GM12891 (cell line): Measurements from ENCODE around the gene INO80E.
A peak's percentile ranks its signal among the peaks of the same experiment; 100 is the strongest.

ENCODE experiments used
- DNase-seq: peaks from one replicate; pipeline ENCODE4 v3.0.0; 2011; ENCODE audit warnings: low spot score; ENCODE audit not compliant: insufficient read length
- FAIRE-seq: peaks from 2 replicates; lab custom pipeline; 2011; peaks lifted over from hg19 to GRCh38; lab: Jason Lieb, UNC
- PAX5 ChIP-seq: IDR thresholded peaks from 2 replicates; pipeline ENCODE4 v1.6.1; 2011; ENCODE audit warnings: low read length, moderate library complexity, mild to moderate bottlenecking; ENCODE audit not compliant: insufficient read depth, severe bottlenecking
- POLR2A ChIP-seq: IDR thresholded peaks from 2 replicates; pipeline ENCODE4 v1.6.1; 2011; ENCODE audit warnings: low read depth, low read length, control low read depth
- POLR2AphosphoS5 ChIP-seq: IDR thresholded peaks from 2 replicates; pipeline ENCODE4 v1.6.1; 2011; ENCODE audit warnings: low read depth, low read length, control low read depth
- POU2F2 ChIP-seq: IDR thresholded peaks from 2 replicates; pipeline ENCODE4 v1.6.1; 2011; ENCODE audit warnings: low read depth, mild to moderate bottlenecking, control low read depth, low read length, moderate library complexity
- SPI1 ChIP-seq: IDR thresholded peaks from 2 replicates; pipeline ENCODE4 v1.6.1; 2011; ENCODE audit warnings: low read depth, low read length, control low read depth
- TAF1 ChIP-seq: IDR thresholded peaks from 2 replicates; pipeline ENCODE4 v1.6.1; 2011; ENCODE audit warnings: low read depth, low read length, control low read depth

Gene INO80E

GRCh38 chr16:29961479-29962343, 34.3 kb upstream of the INO80E start, which contains the start of gene TMEM219:
Gene TMEM219, plus strand, starts transcription at chr16:29962079. Its CDS starts 1,065 bp downstream, at chr16:29963144.
- FAIRE-seq, result peak; percentile 96
- DNase-seq, result peak; percentile 98
- TF ChIP-seq POLR2AphosphoS5 (peak; percentile 48; the same call in 1 of the 2 replicates), TAF1 (peak; percentile 74; the same call in 1 of the 2 replicates), POLR2A (peak; percentile 54; the same call in 1 of the 2 replicates), SPI1 (no peak)

- no peak for TF ChIP-seq SPI1
- no peak for TF ChIP-seq POU2F2
- no peak for TF ChIP-seq PAX5
- no peak for TF ChIP-seq POLR2A
- TF ChIP-seq POLR2AphosphoS5, result no peak
- no peak for TF ChIP-seq TAF1
- DNase-seq, result no peak
- FAIRE-seq, result no peak
Observed at GRCh38 chr16:29962344-29962994, 33.6 kb upstream of the INO80E start.

GRCh38 chr16:29963021-29963743, 32.9 kb upstream of the INO80E start:
- TF ChIP-seq PAX5, result no peak
- no peak for TF ChIP-seq SPI1
- no peak for TF ChIP-seq POU2F2
- TF ChIP-seq POLR2A, result no peak
- TF ChIP-seq TAF1, result no peak
- TF ChIP-seq POLR2AphosphoS5, result no peak
- DNase-seq (no peak), FAIRE-seq (no peak)

- no peak for FAIRE-seq
- TF ChIP-seq PAX5, result no peak
- no peak for TF ChIP-seq POLR2AphosphoS5
- no peak for TF ChIP-seq POLR2A
- no peak for TF ChIP-seq TAF1
- TF ChIP-seq SPI1, result no peak
- no peak for TF ChIP-seq POU2F2
- no peak for DNase-seq
Observed at GRCh38 chr16:29968205-29968604, 27.8 kb upstream of the INO80E start.

- FAIRE-seq (no peak), DNase-seq (no peak)
- TF ChIP-seq TAF1 (no peak), POU2F2 (no peak), PAX5 (no peak), SPI1 (no peak), POLR2AphosphoS5 (no peak), POLR2A (no peak)
Observed at GRCh38 chr16:29971304-29971703, 24.7 kb upstream of the INO80E start.

GRCh38 chr16:29972500-29972899, 23.5 kb upstream of the INO80E start:
- TF ChIP-seq POLR2AphosphoS5, result no peak
- TF ChIP-seq SPI1, result no peak
- TF ChIP-seq TAF1, result no peak
- TF ChIP-seq POU2F2, result no peak
- TF ChIP-seq PAX5, result no peak
- TF ChIP-seq POLR2A, result no peak
- DNase-seq, result no peak
- no peak for FAIRE-seq

GRCh38 chr16:29972992-29973383, 23.1 kb upstream of the INO80E start:
- DNase-seq (no peak), FAIRE-seq (no peak)
- no peak for TF ChIP-seq PAX5
- no peak for TF ChIP-seq SPI1
- no peak for TF ChIP-seq POLR2AphosphoS5
- TF ChIP-seq TAF1, result no peak
- no peak for TF ChIP-seq POLR2A
- TF ChIP-seq POU2F2, result no peak

- FAIRE-seq, result peak; percentile 95
- peak; percentile 100 for DNase-seq
- 0 out of 2 replicates have a peak, but pooled peaks have one; percentile 39 for TF ChIP-seq POU2F2
- TF ChIP-seq POLR2AphosphoS5, result peak; percentile 85
- peak; percentile 24 for TF ChIP-seq PAX5
- peak; percentile 35; the same call in 1 of the 2 replicates for TF ChIP-seq SPI1
- TF ChIP-seq TAF1, result peak; percentile 56
- peak; percentile 84 for TF ChIP-seq POLR2A
Observed at GRCh38 chr16:29973384-29974246, 22.4 kb upstream of the INO80E start, which contains the start of gene TAOK2. Gene TAOK2, plus strand, starts transcription at chr16:29973868. Its CDS starts 3,905 bp downstream, at chr16:29977773.

GRCh38 chr16:29974291-29975133, 21.5 kb upstream of the INO80E start:
- no peak for DNase-seq

More at GRCh38 chr16:29974291-29975133, 21.5 kb upstream of the INO80E start:
- TF ChIP-seq SPI1 (no peak; the same call in 1 of the 2 replicates), POU2F2 (no peak), TAF1 (0 out of 2 replicates have a peak, but pooled peaks have one; percentile 21)
- no peak for FAIRE-seq
